Activated CD4-positive, alpha-beta T cell treated with anti-CD3 and anti-CD28 coated beads, Interleukin-2, amount 50 U/mL, for 4 hours (primary cell): Measurements from ENCODE around the gene NBAS.
"Not testable (repeated sequence)": the region's sequence is repeated elsewhere in the genome, so short reads cannot be mapped to it uniquely, and the experiment has no call there.

Experiments used
- DNase-seq, 2 experiments: peaks; one replicate each; pipeline ENCODE4 v3.0.0-alpha.2; 2020

The NBAS gene

DNA sequence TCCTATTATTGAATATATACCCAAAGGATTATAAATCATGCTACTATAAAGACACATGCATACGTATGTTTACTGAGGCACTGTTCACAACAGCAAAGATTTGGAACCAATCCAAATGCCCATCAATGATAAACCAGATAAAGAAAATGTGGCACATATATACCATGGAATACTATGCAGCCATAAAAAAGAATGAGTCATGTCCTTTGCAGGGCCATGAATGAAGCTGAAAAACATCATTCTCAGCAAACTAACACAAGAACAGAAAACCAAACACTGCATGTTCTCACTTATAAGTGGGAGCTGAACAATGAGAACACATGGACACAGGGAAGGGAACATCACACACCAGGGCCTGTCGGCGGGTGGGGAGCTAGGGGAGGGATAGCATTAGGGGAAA is 310.2 kb downstream of the NBAS start:
- DNase-seq = not testable (repeated sequence)

GRCh38 chr2:15246870-15247269 is 314.3 kb downstream of the NBAS start:
- DNase-seq = no peak

DNA sequence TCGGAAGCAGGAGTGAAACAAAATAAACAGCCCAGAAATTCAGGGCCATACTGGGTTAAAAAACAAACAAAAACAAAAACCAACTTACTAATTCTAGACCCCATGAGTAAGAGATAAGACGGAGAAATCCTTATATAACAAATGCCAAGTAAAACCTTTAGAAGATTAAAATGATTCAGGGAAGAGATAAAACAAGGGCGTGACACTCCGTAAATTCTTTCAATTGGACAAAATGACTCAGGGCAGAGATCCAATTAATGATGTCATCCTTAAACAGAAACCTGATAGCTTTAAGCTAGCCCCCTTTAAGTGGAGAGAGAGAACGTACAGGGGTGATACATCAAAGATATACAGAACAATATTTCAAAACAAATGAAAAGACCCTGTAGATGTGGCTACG is 317.4 kb downstream of the NBAS start:
- no peak for DNase-seq

DNA sequence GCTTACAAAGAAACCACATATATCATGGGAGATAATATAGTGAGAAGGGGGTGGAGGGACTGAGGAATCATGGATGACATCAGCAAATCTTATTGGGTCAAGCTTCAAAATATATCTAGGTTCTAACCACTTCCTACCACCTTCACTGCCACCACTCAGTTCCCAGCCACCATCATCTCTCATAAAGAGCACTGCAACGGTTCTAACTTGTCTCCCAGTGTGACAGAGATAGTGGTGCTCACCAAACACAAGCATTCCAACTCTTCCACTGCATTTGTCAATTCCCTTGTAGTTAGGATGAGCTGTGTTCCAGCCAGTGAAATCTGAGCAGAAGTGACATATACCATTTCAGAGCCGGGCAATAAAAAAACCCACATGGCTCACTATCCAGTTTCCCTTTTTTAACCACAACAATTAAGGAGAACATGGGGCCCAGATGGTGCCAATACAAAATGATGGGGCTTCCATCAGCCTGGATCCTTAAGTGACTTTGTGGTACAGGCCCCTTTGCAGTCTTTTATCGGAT is 318.1 kb downstream of the NBAS start:
- no peak for DNase-seq

- DNase-seq = no peak
Measured at GRCh38 chr2:15241929-15242328, 319.2 kb downstream of the NBAS start.

- DNase-seq = no peak
Measured at GRCh38 chr2:15241201-15241600, 319.9 kb downstream of the NBAS start.

DNA sequence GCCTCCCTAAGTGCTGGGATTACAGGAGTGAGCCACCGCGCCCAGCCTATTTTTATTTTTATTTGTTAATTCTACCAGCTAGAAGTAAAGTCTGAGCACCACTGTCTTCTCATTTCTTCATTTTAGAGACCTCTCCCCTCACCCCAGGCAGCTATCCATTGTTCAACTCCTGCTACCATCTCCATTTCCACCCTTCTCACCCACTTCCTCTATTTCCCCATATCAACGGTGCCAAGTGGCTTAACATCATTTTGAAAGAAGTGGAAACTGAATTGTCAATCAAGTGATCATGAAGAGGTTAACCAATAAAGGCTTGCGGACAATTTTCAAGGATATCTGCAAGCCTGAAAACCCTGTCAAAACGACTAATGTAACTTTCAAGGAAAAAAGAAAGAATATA is 323.1 kb downstream of the NBAS start:
- DNase-seq = no peak

DNA sequence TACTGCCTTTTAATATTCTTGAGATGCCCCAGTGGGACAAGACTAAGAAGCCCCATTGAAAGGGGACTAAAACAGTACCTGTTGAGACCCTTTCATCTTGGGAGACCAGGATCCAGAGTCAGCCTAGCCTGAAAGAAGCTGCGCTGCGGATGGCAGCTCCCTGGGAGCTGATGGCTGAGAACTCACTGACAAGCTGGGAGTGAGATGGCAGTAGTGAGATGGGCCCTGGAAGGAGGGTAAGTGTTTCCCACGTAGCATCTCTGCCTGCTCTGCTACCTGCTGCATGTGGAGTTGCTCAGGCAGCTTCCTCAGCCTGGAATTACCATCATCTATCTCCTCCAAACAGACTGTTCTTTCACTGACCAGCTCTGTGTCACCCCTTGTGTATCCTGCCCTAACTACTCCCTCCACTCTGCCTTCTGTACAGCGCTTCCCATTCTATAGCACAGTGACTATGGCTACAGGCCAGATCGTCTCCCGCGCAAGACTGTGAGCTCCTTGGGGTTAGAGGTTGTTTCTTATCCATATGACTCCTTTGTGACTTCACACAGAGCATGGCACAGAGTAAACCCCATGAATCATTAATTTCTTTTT is 330.4 kb downstream of the NBAS start:
- DNase-seq = no peak

DNA sequence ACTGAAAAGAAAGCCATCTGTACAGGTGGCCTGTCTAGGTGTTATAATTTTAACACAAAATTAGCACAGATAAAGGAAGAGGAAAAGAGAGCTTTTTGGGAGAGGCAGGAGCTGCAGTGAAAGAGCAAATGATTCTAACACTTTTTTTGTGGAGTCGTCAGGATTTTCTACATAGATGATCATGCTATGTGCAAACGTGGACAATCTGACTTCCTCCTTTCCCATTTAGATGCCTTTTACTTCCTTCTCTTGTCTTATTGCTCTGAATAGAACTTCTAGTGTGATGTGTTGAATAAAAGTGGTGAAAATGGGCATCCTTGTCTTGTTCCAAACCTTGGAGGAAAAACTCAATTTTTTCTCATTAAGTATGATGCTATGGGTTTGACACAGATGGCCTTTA is 334.5 kb downstream of the NBAS start:
- DNase-seq = no peak

- no peak for DNase-seq
Measured at GRCh38 chr2:15225131-15225530, 336.0 kb downstream of the NBAS start.

GRCh38 chr2:15224641-15225040 is 336.5 kb downstream of the NBAS start:
- no peak for DNase-seq

DNA sequence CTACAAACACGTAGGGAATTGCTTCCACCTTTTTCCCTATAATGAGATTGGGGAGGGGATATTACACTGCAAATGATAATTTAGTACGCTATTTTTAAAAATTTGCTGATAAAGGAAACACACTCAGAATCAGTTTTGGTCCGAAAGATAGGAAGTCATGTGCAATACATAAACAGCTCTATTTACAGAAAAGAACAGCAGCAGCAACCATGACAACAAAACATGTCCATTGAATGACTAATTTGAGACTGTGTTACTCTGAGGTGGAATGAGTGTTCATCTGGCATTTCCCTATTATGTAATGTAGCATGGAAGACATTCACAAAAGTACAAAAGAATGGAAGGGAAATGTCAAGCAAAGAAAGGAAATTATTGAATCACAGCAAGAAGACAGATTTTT is 337.2 kb downstream of the NBAS start:
- no peak for DNase-seq

GRCh38 chr2:15222856-15223255 is 338.3 kb downstream of the NBAS start:
- no peak for DNase-seq

DNA sequence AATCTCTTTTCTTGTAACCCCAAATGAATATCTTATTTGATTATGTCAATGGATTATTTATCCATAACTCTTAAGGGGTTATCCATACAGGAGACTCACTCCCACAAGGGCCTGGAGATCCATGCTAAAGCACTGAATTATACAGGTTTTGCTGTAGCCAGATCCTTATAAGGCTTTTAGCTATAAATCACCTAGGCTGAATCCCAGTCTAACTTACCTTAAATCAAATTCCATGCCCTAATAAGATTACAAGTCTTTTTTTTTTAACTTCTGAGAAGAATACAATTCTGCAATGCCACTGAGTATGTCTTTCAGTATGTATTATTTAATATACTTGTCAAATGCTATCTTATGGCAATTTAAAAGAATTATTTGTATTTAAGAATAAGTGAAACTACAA is 340.5 kb downstream of the NBAS start:
- no peak for DNase-seq

- no peak for DNase-seq
Measured at GRCh38 chr2:15218423-15219086, 342.6 kb downstream of the NBAS start.

DNA sequence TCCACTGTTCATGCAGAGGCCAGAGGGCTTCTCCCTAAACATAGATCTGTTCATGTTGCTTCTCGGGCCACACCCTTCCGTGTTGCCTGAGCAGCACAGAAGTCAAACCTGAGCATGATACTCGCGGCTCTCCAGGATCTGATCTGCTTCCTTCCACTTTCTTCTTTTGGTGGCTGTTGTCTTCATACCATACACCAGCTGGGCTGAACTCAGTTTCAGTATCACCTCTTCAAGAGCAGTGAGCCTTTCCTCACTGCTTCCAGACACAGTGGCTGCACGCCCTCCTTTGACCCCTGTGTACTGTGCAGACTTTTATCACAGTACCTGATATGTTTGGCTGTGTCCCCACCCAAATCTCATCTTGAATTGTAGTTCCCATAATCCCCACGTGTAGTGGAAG is 348.9 kb downstream of the NBAS start:
- no peak for DNase-seq

DNA sequence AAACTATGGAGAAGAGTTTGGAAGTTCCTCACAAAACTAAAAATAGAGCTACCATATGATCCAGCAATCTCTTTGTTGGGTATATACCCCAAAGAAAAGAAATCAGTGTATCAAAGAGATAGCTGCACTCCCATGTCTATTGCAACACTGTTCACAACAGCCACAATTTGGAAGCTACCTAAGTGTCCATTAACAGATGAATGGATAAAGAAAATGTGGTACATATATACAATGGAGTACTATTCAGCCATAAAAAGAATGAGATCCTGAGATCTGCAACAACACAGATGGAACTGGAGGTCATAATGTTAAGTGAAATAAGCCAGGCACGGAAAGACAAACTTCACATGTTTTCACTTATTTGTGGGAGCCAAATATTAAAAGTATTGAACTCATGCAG is 350.6 kb downstream of the NBAS start:
- not testable (repeated sequence) for DNase-seq

GRCh38 chr2:15206419-15206818 is 354.7 kb downstream of the NBAS start:
- no peak for DNase-seq

DNA sequence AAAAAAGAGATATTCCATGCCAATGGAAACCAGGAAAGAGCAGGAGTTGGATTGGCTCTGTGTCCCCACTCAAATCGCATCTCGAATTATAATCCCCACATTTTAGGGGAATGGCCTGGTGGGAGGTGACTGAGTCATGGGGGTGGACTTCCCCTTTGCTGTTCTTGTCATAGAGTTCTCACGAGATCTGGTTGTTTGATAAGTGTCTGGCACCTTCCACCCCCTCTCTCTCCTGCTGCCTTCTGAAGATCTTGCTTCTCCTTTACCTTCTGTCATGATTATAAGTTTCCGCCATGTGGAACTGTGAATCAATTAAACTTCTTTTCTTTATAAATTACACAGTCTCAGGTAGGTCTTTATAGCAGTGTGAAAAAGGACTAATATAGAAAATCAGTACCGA is 355.6 kb downstream of the NBAS start:
- no peak for DNase-seq

- no peak for DNase-seq
Measured at GRCh38 chr2:15201009-15201408, 360.1 kb downstream of the NBAS start.

DNA sequence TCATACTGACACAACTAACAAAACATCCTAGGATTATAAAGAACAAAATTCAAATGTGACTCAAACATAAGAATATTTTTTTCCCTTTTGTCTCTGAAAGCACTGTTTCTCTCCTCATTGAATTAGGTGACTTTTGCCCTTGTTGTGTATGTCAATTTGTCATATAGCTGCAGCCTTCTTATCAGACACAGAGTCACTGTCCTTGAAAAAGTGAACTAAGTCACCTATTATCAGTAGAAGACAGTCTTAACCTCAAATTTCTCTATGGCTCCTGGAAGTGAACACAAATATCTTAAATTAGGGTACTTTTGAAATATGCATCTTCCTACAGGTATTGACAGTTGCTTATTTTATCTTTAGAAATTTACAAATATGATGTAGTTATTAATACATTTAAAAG is 360.6 kb downstream of the NBAS start:
- DNase-seq = no peak

GRCh38 chr2:15198051-15198450 is 363.1 kb downstream of the NBAS start:
- DNase-seq = no peak

GRCh38 chr2:15195813-15196212 is 365.3 kb downstream of the NBAS start:
- DNase-seq = no peak

GRCh38 chr2:15191789-15192188 is 369.3 kb downstream of the NBAS start:
- DNase-seq = no peak

DNA sequence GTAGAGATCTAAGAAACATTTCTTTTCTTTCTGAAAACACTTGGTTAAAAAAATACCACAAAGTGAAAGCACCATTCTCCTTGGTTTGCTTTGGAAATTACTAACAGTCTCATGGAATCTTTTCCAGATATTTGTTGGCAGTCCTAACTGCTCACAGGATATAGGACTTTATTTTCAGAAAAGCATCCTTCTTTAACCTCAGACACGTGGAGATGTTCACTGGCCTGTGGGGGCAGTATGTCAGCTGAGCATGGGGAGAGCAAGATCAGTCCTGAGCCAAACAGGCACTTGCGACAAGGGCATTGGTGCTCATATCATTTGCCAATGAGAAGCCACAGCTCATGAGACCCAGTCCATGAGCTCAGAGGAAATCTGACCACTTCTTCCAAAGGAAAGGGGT is 371.9 kb downstream of the NBAS start:
- no peak for DNase-seq
